ENCODE data around the gene SFXN2. TPM values are rescaled to one million over a fixed set of nuclear protein-coding genes. Genes with fewer than 3 reads are reported as not detected.
"Not testable (repeated sequence)": the region's sequence is repeated elsewhere in the genome, so short reads cannot be mapped to it uniquely, and the experiment has no call there.

The SFXN2 gene
- total RNA-seq, 2 donors from 2014 or later = 11.7 to 15.0 TPM

DNA sequence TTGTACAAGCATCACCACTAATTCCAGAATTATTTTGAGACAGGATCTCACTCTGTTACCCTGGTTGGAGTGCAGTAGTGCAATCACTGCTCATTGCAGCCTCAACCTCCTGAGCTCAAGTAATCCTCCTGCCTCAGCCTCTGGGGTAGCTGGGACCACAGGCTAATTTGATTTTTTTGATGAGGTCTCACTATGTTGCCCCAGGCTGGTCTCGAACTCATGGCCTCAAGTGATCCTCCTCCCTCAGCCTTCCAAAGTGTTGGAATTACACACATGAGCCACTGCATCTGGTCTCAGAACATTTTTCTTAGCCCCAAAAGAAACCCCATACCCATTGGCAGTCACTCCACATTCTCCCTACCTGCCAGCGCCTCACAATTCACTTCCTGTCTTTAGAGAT lies 25.8 kb downstream of the SFXN2 start:
- DNase-seq (no peak), ATAC-seq (no peak)
- intact Hi-C loops (cut with DNase I, micrococcal nuclease) = loop anchor here in 1 of 2 donors (5.0 kb wide), 1 partner anchor 77 kb away; no protein-coding TSS in a partner anchor

- ATAC-seq (no peak), DNase-seq (no peak)
- intact Hi-C loops (cut with DNase I, micrococcal nuclease) = loop anchor here in 1 of 2 donors (2.0 to 5.0 kb wide), 2 partner anchors 27 to 76 kb away; partner anchors contain the start of genes ARL3 and SFXN2
Observed at GRCh38 chr10:102741726-102742237, 27.3 kb downstream of the SFXN2 start.

- not testable (repeated sequence) for DNase-seq, ATAC-seq
- intact Hi-C loops (cut with DNase I, micrococcal nuclease) = loop anchor here in 1 of 2 donors (2.0 to 5.0 kb wide), 2 partner anchors 28 to 75 kb away; partner anchors contain the start of genes ARL3 and SFXN2
Observed at GRCh38 chr10:102742313-102742712, 27.9 kb downstream of the SFXN2 start.

DNA sequence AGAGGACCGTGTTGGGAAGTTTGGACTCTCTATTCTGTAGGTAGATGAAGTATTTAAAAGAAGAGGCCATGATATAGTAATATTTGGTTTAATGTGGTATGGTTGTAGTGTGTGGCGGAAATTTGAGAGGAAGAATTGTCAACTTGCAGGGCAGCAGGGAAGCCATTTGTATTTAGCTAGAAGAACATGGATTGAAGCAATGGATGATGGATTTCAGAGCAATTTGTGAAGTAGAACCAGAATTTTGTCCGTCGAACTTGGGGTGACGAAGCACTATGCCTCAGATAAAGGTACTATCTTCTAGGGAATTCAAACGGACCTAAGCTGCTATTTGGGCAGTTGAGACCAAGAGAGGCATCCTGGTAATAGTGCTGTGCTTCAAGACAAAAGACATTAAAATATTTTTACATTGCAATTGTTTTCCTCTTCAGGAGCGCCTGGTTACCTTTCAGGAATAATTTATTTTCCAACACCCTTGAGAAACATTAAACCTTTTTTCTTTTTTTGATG lies 28.7 kb downstream of the SFXN2 start:
- no peak for ATAC-seq
- intact Hi-C loops (cut with DNase I, micrococcal nuclease) = loop anchor here in 1 of 2 donors (2.0 to 5.0 kb wide), 2 partner anchors 28 to 74 kb away; partner anchors contain the start of genes ARL3 and SFXN2
- no peak for DNase-seq

- DNase-seq = peak; percentile 97 to 99
- ATAC-seq = peak; percentile 97
- intact Hi-C loops (cut with DNase I, micrococcal nuclease) = loop anchor here in 1 of 2 donors (2.0 to 5.0 kb wide), 2 partner anchors 29 to 74 kb away; partner anchors contain the start of genes ARL3 and SFXN2
Observed at GRCh38 chr10:102743588-102744373, 29.3 kb downstream of the SFXN2 start, which contains the start of gene WBP1L. WBP1L (plus strand) TSS chr10:102743948; CDS start chr10:102744054, 106 bp downstream.

DNA sequence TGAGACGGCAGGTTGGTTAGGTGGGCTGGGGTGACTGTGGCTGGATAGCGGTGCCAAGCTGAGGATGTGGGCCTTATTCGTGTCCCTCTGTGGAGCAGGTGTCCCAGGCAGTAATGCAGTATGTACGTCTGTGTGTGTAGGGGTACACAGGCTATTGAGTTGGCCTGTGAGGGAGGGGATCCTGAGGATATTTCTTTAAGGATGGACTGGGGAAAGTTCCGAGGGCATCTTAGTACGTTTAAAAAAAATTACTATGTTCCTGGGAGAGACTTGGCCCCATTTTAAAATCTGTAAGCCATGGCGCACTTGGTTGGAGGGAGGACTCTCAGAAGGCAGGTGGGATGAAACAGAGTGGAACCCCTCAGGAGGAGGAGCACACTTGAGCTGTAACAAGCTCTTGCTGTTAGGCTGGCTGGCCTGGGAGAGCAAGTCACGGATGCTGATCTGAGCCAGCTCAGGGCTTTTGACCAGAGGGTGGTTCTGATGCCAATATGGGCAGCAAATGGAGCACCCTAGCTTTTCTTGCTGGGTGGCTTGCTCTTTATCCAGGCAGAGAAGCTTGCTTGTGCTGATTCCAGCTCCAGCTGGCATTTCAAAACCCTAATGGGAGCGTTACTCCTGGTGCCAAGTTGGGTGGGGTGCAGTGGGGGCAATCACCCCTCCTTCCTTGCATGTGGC lies 30.1 kb downstream of the SFXN2 start:
- peak; percentile 34 for ATAC-seq
- peak in 1 of 2 donors; percentile 20 for DNase-seq
- intact Hi-C loops (cut with DNase I, micrococcal nuclease) = loop anchor here in 1 of 2 donors (5.0 kb wide), 1 partner anchor 73 kb away; no protein-coding TSS in a partner anchor

DNA sequence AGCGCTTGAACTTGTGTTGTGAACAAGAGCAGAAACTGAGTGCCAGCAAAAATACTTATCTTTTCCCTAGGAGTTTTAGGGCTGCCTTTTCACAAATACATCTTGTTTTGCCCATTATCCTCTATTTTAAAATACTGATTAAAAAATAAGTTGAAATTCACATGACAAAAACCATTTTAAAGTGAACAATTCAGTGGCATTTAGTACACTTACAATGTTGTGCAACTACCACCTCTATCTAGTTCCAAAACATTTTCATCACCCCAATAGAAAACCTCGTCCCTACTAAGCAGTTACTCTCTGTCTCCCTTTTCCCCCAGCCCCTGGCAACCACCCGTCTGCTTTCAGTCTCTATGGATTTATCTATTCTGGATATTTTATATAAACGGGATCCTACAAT lies 30.7 kb downstream of the SFXN2 start:
- DNase-seq (no peak), ATAC-seq (no peak)
- intact Hi-C loops (cut with DNase I, micrococcal nuclease) = no loop called here

- DNase-seq = no peak
- intact Hi-C loops (cut with DNase I, micrococcal nuclease) = no loop called here
- no peak for ATAC-seq
Observed at GRCh38 chr10:102752266-102752930, 38.0 kb downstream of the SFXN2 start.

GRCh38 chr10:102752934-102753664 lies 38.7 kb downstream of the SFXN2 start:
- DNase-seq = no peak
- intact Hi-C loops (cut with DNase I, micrococcal nuclease) = no loop called here
- ATAC-seq = peak; percentile 66

- no peak for ATAC-seq
- DNase-seq = no peak
- intact Hi-C loops (cut with DNase I, micrococcal nuclease) = no loop called here
Observed at GRCh38 chr10:102753718-102754117, 39.3 kb downstream of the SFXN2 start.

GRCh38 chr10:102757323-102757722 lies 42.9 kb downstream of the SFXN2 start:
- intact Hi-C loops (cut with DNase I, micrococcal nuclease) = no loop called here
- ATAC-seq = no peak

GRCh38 chr10:102758240-102758932 lies 44.0 kb downstream of the SFXN2 start:
- intact Hi-C loops (cut with DNase I, micrococcal nuclease) = no loop called here
- ATAC-seq (no peak), DNase-seq (no peak)

More at GRCh38 chr10:102757323-102757722, 42.9 kb downstream of the SFXN2 start:
- DNase-seq = no peak

GRCh38 chr10:102758933-102759262 lies 44.5 kb downstream of the SFXN2 start:
- intact Hi-C loops (cut with DNase I, micrococcal nuclease); ATAC-seq: not testable (repeated sequence)
- peak in 1 of 2 donors; percentile 58 for DNase-seq

DNA sequence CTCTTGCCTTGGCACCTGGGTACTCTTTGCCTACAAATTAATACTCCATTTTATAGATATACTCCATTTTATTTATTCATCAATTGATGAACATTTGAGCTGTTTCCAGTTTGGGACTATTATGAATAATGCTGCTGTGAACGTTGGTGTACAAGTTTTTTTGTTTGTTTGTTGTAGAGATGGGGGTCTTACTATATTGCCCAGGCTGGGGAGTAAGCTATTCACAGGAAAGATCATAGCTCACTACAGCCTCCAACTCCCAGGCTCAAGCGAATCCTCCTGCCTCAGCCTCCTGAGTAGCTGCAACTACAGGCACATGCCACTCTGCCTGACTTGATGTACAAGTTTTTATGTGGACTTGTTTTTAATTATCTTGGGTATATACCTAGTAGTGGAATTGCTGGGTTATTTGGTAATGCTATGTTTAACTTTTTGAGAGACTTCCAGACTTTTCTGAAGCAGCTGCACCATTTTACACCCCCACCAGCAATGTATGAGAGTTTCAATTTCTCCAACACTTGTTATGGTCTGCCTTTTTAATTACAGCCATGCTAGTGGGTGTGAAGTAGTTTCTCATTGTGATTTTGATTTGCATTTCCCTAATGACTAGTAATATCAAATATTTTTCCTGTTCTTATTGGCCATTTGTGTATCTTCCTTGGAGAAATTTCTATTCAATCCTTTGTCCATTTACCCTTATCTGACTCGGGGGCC lies 45.2 kb downstream of the SFXN2 start:
- no peak for ATAC-seq
- DNase-seq = no peak
- intact Hi-C loops (cut with DNase I, micrococcal nuclease) = no loop called here

DNA sequence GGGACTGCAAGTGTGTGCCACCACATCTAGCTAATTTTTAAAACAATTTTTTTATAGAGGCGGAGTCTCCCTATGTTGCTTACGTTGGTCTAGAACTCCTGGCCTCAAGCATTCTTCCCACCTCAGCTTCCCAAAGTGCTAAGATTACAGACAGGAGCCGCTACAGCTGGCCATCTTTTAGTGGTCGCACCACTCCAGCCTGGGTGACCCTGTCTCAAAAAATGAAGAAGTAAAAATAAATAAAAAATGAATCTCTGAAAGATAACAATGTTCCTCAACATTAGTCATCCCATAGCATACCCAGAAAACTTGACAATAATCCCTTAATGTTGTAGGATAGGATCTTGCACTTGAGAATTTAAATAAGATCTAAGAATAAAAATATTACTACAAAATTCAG lies 47.5 kb downstream of the SFXN2 start:
- DNase-seq = no peak
- no peak for ATAC-seq
- intact Hi-C loops (cut with DNase I, micrococcal nuclease) = no loop called here

DNA sequence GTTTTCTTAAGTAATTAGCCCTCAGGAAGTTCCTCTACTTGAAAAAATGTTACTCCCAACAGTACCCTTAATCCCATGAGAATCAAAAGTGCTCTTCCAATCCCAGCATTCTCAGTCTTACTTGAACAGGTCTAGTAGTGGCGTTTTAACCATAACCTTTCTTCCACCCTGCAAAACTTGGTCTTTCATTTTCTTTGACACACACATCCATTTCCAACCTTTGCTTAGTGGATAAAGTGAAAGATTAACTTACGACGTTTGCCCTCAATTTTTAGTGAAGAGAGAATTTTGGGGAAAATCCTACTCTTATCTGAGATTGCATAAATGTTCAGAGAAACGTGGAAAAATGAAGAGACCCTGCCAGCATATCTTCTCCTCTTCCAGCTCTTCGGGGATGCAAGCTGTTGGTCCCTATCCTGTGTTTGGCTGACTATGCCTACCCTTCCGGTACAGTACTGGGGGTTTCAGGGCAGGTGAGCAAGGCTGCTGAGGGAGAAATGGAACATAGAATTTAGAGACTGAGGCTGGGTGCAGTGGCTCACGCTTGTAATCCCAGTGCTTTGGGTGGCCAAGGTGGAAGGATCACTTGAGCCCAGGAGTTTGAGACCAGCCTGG lies 48.1 kb downstream of the SFXN2 start:
- no peak for DNase-seq
- ATAC-seq = no peak
- intact Hi-C loops (cut with DNase I, micrococcal nuclease) = no loop called here

Measured in left colon (tissue), 2 donors.